GM12878 (cell line): Measurements from ENCODE around the gene DCTN2. TPM values are rescaled to one million over a fixed set of nuclear protein-coding genes. Genes with fewer than 3 reads are reported as not detected.

Experiments
- ATAC-seq: fragments of 200-7000 bp; cut with Tn5 transposase; 3 replicates; pipeline ENCODE4 v1.9.1; 2020; ENCODE audit warnings: mild to moderate bottlenecking, moderate library complexity
- BruUV-seq: library from RNA; stranded (reverse); fragments of 400-500 nt; replicated peaks from 2 replicates; lab custom pipeline; 2021; lab: Mats Ljungman, UMichigan
- CTCF ChIA-PET: fragments of 300-600 bp; sonication (Branson Sonifier 250); formaldehyde crosslinking; extraction: SDS; loops from one replicate; lab custom pipeline; 2021; ENCODE audit warnings: inconsistent platforms; lab: Yijun Ruan, JAX
- POLR2A ChIA-PET: fragments of 350-600 bp; formaldehyde crosslinking; extraction: SDS; loops from one replicate; lab custom pipeline; 2021; ENCODE audit warnings: inconsistent platforms; lab: Charles Lee
- RAD21 ChIA-PET: fragments of 300-600 bp; sonication (Branson Sonifier 250); formaldehyde crosslinking; loops from one replicate; lab custom pipeline; 2023; ENCODE audit warnings: antibody characterized with exemption; ENCODE audit not compliant: unreplicated experiment; lab: Charles Lee
- SMC1A ChIA-PET: fragments of 300-600 bp; sonication (Branson Sonifier 250); formaldehyde crosslinking; loops from one replicate; lab custom pipeline; 2023; ENCODE audit not compliant: unreplicated experiment, uncharacterized antibody; lab: Charles Lee
- DNase-seq: peaks from one replicate; pipeline ENCODE4 v3.0.0-alpha.2; 2011; ENCODE audit warnings: low read depth, low spot score
- FAIRE-seq: peaks from 3 replicates; lab custom pipeline; 2011; peaks lifted over from hg19 to GRCh38; lab: Jason Lieb, UNC
- H2AFZ ChIP-seq: 2 replicates; pipeline ENCODE4 v1.6.0; 2011; ENCODE audit warnings: low read depth, low read length, control low read depth; ENCODE audit not compliant: control insufficient read depth
- H3K27ac ChIP-seq: 2 replicates; pipeline ENCODE4 v1.5.1; 2011; ENCODE audit warnings: control low read depth; ENCODE audit not compliant: control insufficient read depth, insufficient read depth
- H3K27me3 ChIP-seq, 2 experiments: replicated peaks in 1 of 2; 2 replicates each; pipeline versions ENCODE4 v1.6.0 to v1.6.1; 2011; ENCODE audit warnings: low read length in 1 of 2; ENCODE audit not compliant: control insufficient read depth in 2 of 2, insufficient read depth in 2 of 2
- H3K36me3 ChIP-seq, 2 experiments: 2 replicates each; pipeline ENCODE4 v1.5.1; 2011; ENCODE audit warnings: low read length in 1 of 2; ENCODE audit not compliant: control insufficient read depth in 2 of 2, insufficient read depth in 2 of 2
- H3K4me1 ChIP-seq: 2 replicates; pipeline ENCODE4 v1.6.1; 2011; ENCODE audit warnings: mild to moderate bottlenecking, low read length, moderate library complexity, mixed read lengths; ENCODE audit not compliant: control insufficient read depth, insufficient read depth
- H3K4me2 ChIP-seq: 2 replicates; pipeline ENCODE4 v1.6.0; 2011; ENCODE audit warnings: control low read depth; ENCODE audit not compliant: control insufficient read depth, insufficient read depth
- H3K4me3 ChIP-seq: fragments of 200-600 bp; sonication (generic); 2 replicates; pipeline ENCODE4 v1.5.1; 2016
- H3K79me2 ChIP-seq: 2 replicates; pipeline ENCODE4 v1.6.0; 2011; ENCODE audit warnings: low read length; ENCODE audit not compliant: control insufficient read depth, insufficient read depth
- H3K9ac ChIP-seq: 2 replicates; pipeline ENCODE4 v1.8.0; 2011; ENCODE audit warnings: low read length, control low read depth, mixed read lengths; ENCODE audit not compliant: control insufficient read depth, insufficient read depth
- H3K9me3 ChIP-seq: replicated peaks from 3 replicates; pipeline ENCODE4 v1.5.1; 2011; ENCODE audit warnings: mild to moderate bottlenecking, low read length; ENCODE audit not compliant: control insufficient read depth, insufficient read depth
- H4K20me1 ChIP-seq: 2 replicates; pipeline ENCODE4 v1.6.0; 2011; ENCODE audit not compliant: control insufficient read depth, insufficient read depth
- ATF3 ChIP-seq: IDR thresholded peaks from 2 replicates; pipeline ENCODE4 v1.6.1; 2011; ENCODE audit warnings: low read depth, mild to moderate bottlenecking, low read length, moderate library complexity, borderline replicate concordance; ENCODE audit errors: extremely low read depth
- BCL3 ChIP-seq: IDR thresholded peaks from 2 replicates; pipeline ENCODE4 v1.6.1; 2011; ENCODE audit warnings: borderline replicate concordance, low read depth, mild to moderate bottlenecking, moderate library complexity, low read length; ENCODE audit not compliant: insufficient read depth, poor library complexity, severe bottlenecking
- EP300 ChIP-seq, 2 experiments: fragments of 150-350 bp in 1 of 2; IDR thresholded peaks; 2 replicates each; pipeline ENCODE4 v1.6.1; 2011 to 2012; ENCODE audit warnings: low read depth in 2 of 2, low read length in 2 of 2, borderline replicate concordance in 1 of 2, improper control_type of control experiment in 1 of 2, inconsistent platforms in 1 of 2; ENCODE audit not compliant: control insufficient read depth in 1 of 2
- ESRRA ChIP-seq: IDR thresholded peaks from 2 replicates; pipeline ENCODE4 v1.6.1; 2012; ENCODE audit warnings: mild to moderate bottlenecking, low read length, improper control_type of control experiment
- ETV6 ChIP-seq, 2 experiments: fragments of 450-650 bp in 1 of 2; IDR thresholded peaks in 1 of 2; conservative IDR thresholded peaks in 1 of 2; 2 replicates each; pipeline ENCODE4 v1.6.1; 2014; ENCODE audit warnings: antibody characterized with exemption in 1 of 2, borderline replicate concordance in 1 of 2, low read depth in 1 of 2, mild to moderate bottlenecking in 1 of 2, moderate library complexity in 1 of 2
- EZH2 ChIP-seq: IDR thresholded peaks from 2 replicates; pipeline ENCODE4 v1.6.1; 2012; ENCODE audit warnings: low read depth, mild to moderate bottlenecking, control low read depth, inconsistent platforms, low read length, borderline replicate concordance; ENCODE audit not compliant: control insufficient read depth
- FOXM1 ChIP-seq: IDR thresholded peaks from 2 replicates; pipeline ENCODE4 v1.6.1; 2012; ENCODE audit warnings: low read depth, mild to moderate bottlenecking, inconsistent platforms, low read length, moderate library complexity
- IKZF1 ChIP-seq: fragments of 450-650 bp; conservative IDR thresholded peaks from 2 replicates; pipeline ENCODE4 v1.6.1; 2017; ENCODE audit warnings: antibody characterized with exemption, mild to moderate bottlenecking
- NKRF ChIP-seq: fragments of 450-650 bp; conservative IDR thresholded peaks from 2 replicates; pipeline ENCODE4 v1.6.1; 2017; ENCODE audit warnings: mild to moderate bottlenecking, moderate library complexity
- NRF1 ChIP-seq: conservative IDR thresholded peaks from 2 replicates; pipeline ENCODE4 v1.6.1; 2011; ENCODE audit warnings: mild to moderate bottlenecking, low read depth, low read length, improper control_type of control experiment
- PBX3 ChIP-seq: IDR thresholded peaks from 2 replicates; pipeline ENCODE4 v1.6.1; 2011; ENCODE audit warnings: mild to moderate bottlenecking, low read depth, low read length, moderate library complexity; ENCODE audit not compliant: insufficient replicate concordance
- RUNX3 ChIP-seq: IDR thresholded peaks from 2 replicates; pipeline ENCODE4 v1.6.1; 2012; ENCODE audit warnings: low read length, inconsistent platforms
- SIN3A ChIP-seq: IDR thresholded peaks from 2 replicates; pipeline ENCODE4 v1.6.1; 2012; ENCODE audit warnings: low read depth, low read length, improper control_type of control experiment
- SP1 ChIP-seq: IDR thresholded peaks from one replicate; pipeline ENCODE4 v1.6.1; 2011; ENCODE audit warnings: low read depth, low read length
- TCF3 ChIP-seq: IDR thresholded peaks from 2 replicates; pipeline ENCODE4 v1.6.1; 2012; ENCODE audit warnings: low read depth, mild to moderate bottlenecking, low read length, borderline replicate concordance; ENCODE audit not compliant: insufficient read depth
- WGBS: methylation state at CpG from one replicate; pipeline ENCODE4 v1.1.6; 2016; ENCODE audit warnings: low lambda C conversion rate; ENCODE audit not compliant: insufficient replicate concordance, insufficient coverage; ENCODE audit errors: missing lambda C conversion rate; 5-methylcytosine and 5-hydroxymethylcytosine counted together
- in situ Hi-C: fragments of 300-500 bp; cut with MboI; formaldehyde crosslinking; loops from 9 replicates; pipeline ENCODE4 v1.14.3; 2018; ENCODE audit warnings: mixed read lengths
- intact Hi-C: fragments of 100-400 bp; cut with micrococcal nuclease; formaldehyde crosslinking; loops from one replicate; pipeline ENCODE4 v1.14.2; 2022; ENCODE audit not compliant: unreplicated experiment
- polyA plus RNA-seq, 11 experiments: library from polyadenylated mRNA; depleted of rRNA in 4 of 11; unstranded in 6 of 11; stranded (reverse) in 5 of 11; fragments of >200 nt; fragmentation: Nextera tagmentation in 4 of 11; fragmentation: Illumina TruSeq in 1 of 11; extraction: Ambion mirVana in 4 of 11; extraction: Trizol in 1 of 11; gene quantifications; 1 replicate in 1 of 11; 2 replicates in 10 of 11; pipeline versions ENCODE4 v1.2.1 to v1.2.3, GENCODE V29; 2011 to 2016; ENCODE audit warnings: inconsistent platforms in 2 of 11, missing spikeins in 2 of 11, low read depth in 1 of 11
- total RNA-seq, 4 experiments: library from RNA; depleted of rRNA in 3 of 4; stranded (reverse); fragments of >200 nt in 3 of 4; fragmentation: Illumina TruSeq in 1 of 4; extraction: Trizol in 1 of 4; gene quantifications; 2 replicates each; pipeline versions ENCODE4 v1.2.1 to v1.2.3, GENCODE V29; 2013 to 2021

Gene DCTN2
- total and polyA plus RNA-seq, 10 of the 15 experiments (the other 5 are each of a cell fraction or from before 2014, with no cell fraction given): 32.3 to 171 (median 100) TPM

GRCh38 chr12:57534250-57534649 is 12.7 kb downstream of the DCTN2 start (continued):
- no peak for TF ChIP-seq NKRF
- no peak for TF ChIP-seq IKZF1
- TF ChIP-seq RUNX3: no peak
- TF ChIP-seq SIN3A: no peak
- TF ChIP-seq ATF3: no peak
- TF ChIP-seq TCF3: no peak
- no peak for TF ChIP-seq NRF1
- TF ChIP-seq ESRRA: no peak

- Histone ChIP-seq H3K27ac (no peak overlapping the region), H3K4me2 (no peak overlapping the region), H3K9ac (no peak overlapping the region), H4K20me1 (no peaks in the 10 kb centered on the region), H3K79me2 (no peaks in the 10 kb centered on the region), H3K9me3 (no peaks in the 10 kb centered on the region), H3K36me3 (peaks cover 12 to 30% of the 10 kb centered on the region in 2 experiments), H3K4me1 (no peaks in the 10 kb centered on the region), H2AFZ (no peak overlapping the region), H3K27me3 (no peaks in the 10 kb centered on the region), H3K4me3 (no peak overlapping the region)
- ChIA-PET RAD21 (interaction anchor here (1.2 kb wide), 1 partner anchor 9 kb away, joined by 3 read pairs; no protein-coding TSS in a partner anchor), POLR2A (no interaction called here), SMC1A (interaction anchor here (1.0 to 1.7 kb wide), 2 partner anchors 8 to 9 kb away, joined by 3 to 6 read pairs; no protein-coding TSS in a partner anchor), CTCF (interaction anchor here (1.5 kb wide), 1 partner anchor 9 kb away, joined by 3 read pairs; no protein-coding TSS in a partner anchor)
- TF ChIP-seq IKZF1 (no peak), FOXM1 (no peak), BCL3 (no peak), PBX3 (no peak), ETV6 (conservative IDR thresholded peaks at IDR 0.05 in 1 of 2, IDR thresholded peaks at IDR 0.05 in 1 of 2; ENCODE audit: borderline replicate concordance in 1 of 2, low read depth in 1 of 2) (no peak), EZH2 (no peak), EP300 (IDR thresholded peaks at IDR 0.05; ENCODE audit: borderline replicate concordance in 1 of 2, control insufficient read depth in 1 of 2, low read depth in 2 of 2, low read length in 2 of 2) (no peak), SP1 (no peak)
- in situ Hi-C loops (no loop called here), intact Hi-C loops (no loop called here)
- DNase-seq: no peak
- WGBS: 98% methylated on average over 8 of the region's 8 CpGs
- no peak for ATAC-seq
- no TSS peak for BruUV-seq
- FAIRE-seq: no peak
Observed at GRCh38 chr12:57533108-57533507, 13.9 kb downstream of the DCTN2 start.
